HG02840 (cell line): ENCODE data around the gene ZNRF1.

Experiments
- ATAC-seq: cut with Tn5 transposase; IDR thresholded peaks from one replicate; pipeline ENCODE4 v1.9.1; 2021; ENCODE audit warnings: mild to moderate bottlenecking, moderate library complexity, moderate number of reproducible peaks; ENCODE audit not compliant: unreplicated experiment, low FRiP score

Gene ZNRF1

DNA sequence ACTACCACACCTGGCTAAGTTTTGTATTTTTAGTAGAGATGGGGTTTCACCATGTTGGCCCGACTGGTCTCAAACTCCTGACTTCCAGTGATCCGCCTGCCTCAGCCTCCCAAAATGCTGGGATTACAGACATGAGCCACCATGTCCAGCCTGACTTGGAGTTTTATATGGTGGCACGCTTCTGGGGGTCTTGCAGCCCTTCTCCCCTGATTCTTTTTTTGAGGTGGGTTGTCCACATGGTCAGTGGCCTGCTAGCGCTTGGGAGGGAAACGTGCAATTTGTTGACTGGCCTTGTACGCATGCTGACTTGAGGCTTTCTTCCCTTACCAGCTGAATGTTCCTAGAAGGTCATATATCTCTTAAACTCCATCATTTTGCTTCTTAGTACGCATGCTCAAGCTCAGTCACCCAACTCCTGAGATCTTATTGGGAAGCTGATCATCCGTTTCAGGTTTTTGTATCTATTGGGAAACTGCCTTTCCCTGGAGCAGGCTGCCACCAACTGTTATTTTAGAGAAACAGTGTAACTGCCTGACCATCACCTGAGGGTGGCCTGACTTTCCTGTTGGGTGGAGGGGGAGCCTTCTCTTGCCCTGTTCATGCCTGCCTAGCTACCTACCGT, 131.4 kb downstream of the ZNRF1 start:
- ATAC-seq = no peak

- ATAC-seq = no peak
Measured at GRCh38 chr16:75131081-75131480, 132.3 kb downstream of the ZNRF1 start.

DNA sequence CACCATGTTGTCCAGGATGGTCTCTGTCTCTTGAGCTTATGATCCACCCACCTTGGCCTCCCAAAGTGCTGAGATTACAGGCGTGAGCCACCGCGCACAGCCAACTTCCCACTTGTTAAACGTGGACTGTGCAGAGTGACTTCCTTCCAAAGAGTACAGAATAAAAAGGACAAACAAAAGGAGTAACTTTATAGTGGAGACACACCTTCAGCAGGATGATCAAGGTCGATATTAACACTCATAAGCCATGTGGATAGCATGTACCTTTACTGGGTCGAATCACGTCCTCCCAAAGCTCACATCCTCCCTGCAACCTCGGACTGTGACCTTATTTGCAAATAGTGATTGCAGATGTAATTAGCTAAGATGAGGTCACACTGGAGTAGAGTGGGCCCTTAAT, 139.4 kb downstream of the ZNRF1 start:
- ATAC-seq = no peak

- ATAC-seq = no peak
Measured at GRCh38 chr16:75138636-75139035, 139.8 kb downstream of the ZNRF1 start.

GRCh38 chr16:75139498-75139897, 140.7 kb downstream of the ZNRF1 start:
- no peak for ATAC-seq

DNA sequence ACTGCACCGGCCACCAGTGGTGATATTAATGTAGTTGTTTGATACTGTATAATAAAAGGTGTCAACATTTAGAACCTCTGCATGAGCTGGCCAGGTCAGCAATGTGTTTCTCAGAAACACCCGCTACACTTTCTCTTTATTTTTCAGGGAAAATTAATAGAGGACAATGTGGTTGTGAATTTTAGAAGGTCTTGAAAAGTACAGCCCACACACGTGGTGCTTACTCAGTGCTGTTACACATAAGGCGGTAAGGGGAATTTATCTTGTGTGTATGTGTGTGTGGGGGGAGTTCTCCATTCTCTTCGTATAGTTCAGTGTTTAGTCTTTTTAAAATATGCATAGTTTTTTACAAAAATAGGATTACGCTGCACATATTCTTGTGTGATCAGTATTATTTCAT, 145.1 kb downstream of the ZNRF1 start:
- ATAC-seq = no peak

DNA sequence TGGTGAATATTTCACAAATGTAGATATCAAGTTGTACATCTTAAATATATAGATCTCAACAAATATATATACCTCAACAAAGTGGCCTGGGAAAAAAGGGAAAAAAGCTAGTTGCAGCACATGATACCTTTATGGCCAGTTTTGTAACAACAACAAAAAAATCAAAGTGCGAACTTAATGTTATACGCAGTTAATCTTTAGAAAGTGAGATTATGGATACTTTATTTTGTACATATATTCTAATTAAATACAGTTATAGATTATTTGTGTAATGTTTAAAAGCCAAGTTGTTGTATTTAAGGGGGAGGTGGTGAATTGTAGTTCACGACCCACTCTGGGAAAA, 149.1 kb downstream of the ZNRF1 start:
- no peak for ATAC-seq

- peak; percentile 80 for ATAC-seq
Measured at GRCh38 chr16:75148311-75149195, 149.7 kb downstream of the ZNRF1 start, which contains the start of gene ZFP1. ZFP1 (plus strand) TSS chr16:75148524; CDS start chr16:75152952, 4,428 bp downstream.

- ATAC-seq = no peak
Measured at GRCh38 chr16:75151798-75152197, 153.0 kb downstream of the ZNRF1 start.

DNA sequence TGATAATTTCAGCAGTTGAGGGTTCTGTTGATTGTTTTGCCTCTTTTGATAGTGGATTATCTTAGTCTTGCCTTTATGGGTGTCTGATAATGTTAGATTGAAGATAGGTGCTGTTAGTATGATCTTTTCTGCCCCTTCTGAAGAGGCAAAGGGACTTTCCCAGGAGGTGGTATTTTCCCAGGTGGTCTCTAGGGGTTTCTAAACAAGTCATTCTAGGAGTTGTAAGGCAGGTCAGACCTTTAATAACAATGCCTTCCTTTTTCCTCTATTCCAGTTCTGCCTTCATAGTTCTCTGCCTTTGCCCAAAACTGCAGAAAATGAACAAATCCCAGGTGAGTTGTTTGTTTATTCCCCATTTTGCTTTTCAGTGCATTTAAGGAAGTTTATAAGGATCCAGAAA, 153.8 kb downstream of the ZNRF1 start:
- ATAC-seq = no peak

DNA sequence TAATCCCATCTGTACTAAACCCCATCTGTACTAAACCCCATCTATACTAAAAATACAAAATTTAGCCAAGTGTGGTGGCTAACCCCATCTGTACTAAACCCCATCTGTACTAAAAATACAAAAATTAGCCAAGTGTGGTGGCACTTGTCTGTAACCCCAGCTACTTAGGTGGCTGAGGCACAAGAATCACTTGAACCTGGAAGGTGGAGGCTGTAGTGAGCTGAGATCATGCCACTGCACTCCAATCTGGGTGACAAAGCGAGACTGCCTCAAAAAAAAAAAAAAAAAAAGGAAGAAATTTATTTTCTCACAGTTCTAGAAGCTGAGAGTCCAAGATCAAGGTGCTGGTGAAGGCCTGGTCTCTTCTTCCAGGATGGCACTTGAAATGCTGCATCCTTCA, 161.6 kb downstream of the ZNRF1 start:
- no peak for ATAC-seq
